GM19395 (cell line): ENCODE data around the gene ENTPD2.

Experiments used
- ATAC-seq: cut with Tn5 transposase; IDR thresholded peaks from one replicate; pipeline ENCODE4 v1.9.1; 2021; ENCODE audit warnings: mild to moderate bottlenecking, moderate library complexity; ENCODE audit not compliant: unreplicated experiment

Gene ENTPD2

GRCh38 chr9:137053944-137054931 is at the start of gene ENTPD2:
TSS of gene ENTPD2 (minus strand) at chr9:137054061. CDS start at chr9:137053997, 64 bp downstream.
- no peak for ATAC-seq

GRCh38 chr9:137103206-137103999 is 49.5 kb upstream of the ENTPD2 start:
- ATAC-seq = no peak

- no peak for ATAC-seq
Observed at GRCh38 chr9:137099231-137099630, 45.4 kb upstream of the ENTPD2 start.

GRCh38 chr9:137097761-137098462 is 44.1 kb upstream of the ENTPD2 start:
- ATAC-seq = no peak

- ATAC-seq = no peak
Observed at GRCh38 chr9:137096785-137097546, 43.1 kb upstream of the ENTPD2 start.

GRCh38 chr9:137095664-137096517 is 42.0 kb upstream of the ENTPD2 start:
- ATAC-seq = peak; percentile 87

GRCh38 chr9:137089232-137089947 is 35.5 kb upstream of the ENTPD2 start:
- no peak for ATAC-seq

- no peak for ATAC-seq
Observed at GRCh38 chr9:137088121-137088520, 34.3 kb upstream of the ENTPD2 start.

GRCh38 chr9:137087409-137087925 is 33.6 kb upstream of the ENTPD2 start:
- no peak for ATAC-seq

- peak; percentile 90 for ATAC-seq
Observed at GRCh38 chr9:137086531-137087408, 32.9 kb upstream of the ENTPD2 start, which contains the start of gene MAN1B1. TSS of gene MAN1B1 (plus strand) at chr9:137086985. CDS start at chr9:137087000, 15 bp downstream.

- no peak for ATAC-seq
Observed at GRCh38 chr9:137085920-137086530, 32.2 kb upstream of the ENTPD2 start.

- ATAC-seq = no peak
Observed at GRCh38 chr9:137084526-137084925, 30.7 kb upstream of the ENTPD2 start.

- ATAC-seq = no peak
Observed at GRCh38 chr9:137083394-137084004, 29.6 kb upstream of the ENTPD2 start.

- no peak for ATAC-seq
Observed at GRCh38 chr9:137082925-137083290, 29.0 kb upstream of the ENTPD2 start.

- no peak for ATAC-seq
Observed at GRCh38 chr9:137082222-137082924, 28.5 kb upstream of the ENTPD2 start.
